Osteocyte (in vitro differentiated cells): ENCODE results near the gene MINK1. TPM values are rescaled to one million over a fixed set of nuclear protein-coding genes. Genes with fewer than 3 reads are reported as not detected.

Experiments used
- DNase-seq: peaks from one replicate; pipeline ENCODE4 v3.0.0; 2021; ENCODE audit warnings: mixed read lengths; ENCODE audit not compliant: unreplicated experiment; ENCODE audit errors: extremely low spot score
- H3K27ac Mint-ChIP-seq: one replicate; pipeline ENCODE4 v1.8.0; 2021; ENCODE audit warnings: mild to moderate bottlenecking, mixed read lengths; ENCODE audit not compliant: unreplicated experiment
- H3K27me3 Mint-ChIP-seq: one replicate; pipeline ENCODE4 v1.8.0; 2021; ENCODE audit warnings: mixed read lengths; ENCODE audit not compliant: unreplicated experiment
- H3K36me3 Mint-ChIP-seq: one replicate; pipeline ENCODE4 v1.8.0; 2021; ENCODE audit warnings: mixed read lengths; ENCODE audit not compliant: unreplicated experiment
- H3K4me1 Mint-ChIP-seq: one replicate; pipeline ENCODE4 v1.8.0; 2021; ENCODE audit warnings: mixed read lengths; ENCODE audit not compliant: unreplicated experiment
- H3K4me3 Mint-ChIP-seq: one replicate; pipeline ENCODE4 v1.8.0; 2021; ENCODE audit warnings: mild to moderate bottlenecking, moderate library complexity, mixed read lengths; ENCODE audit not compliant: unreplicated experiment
- H3K9me3 Mint-ChIP-seq: one replicate; pipeline ENCODE4 v1.8.0; 2021; ENCODE audit warnings: mixed read lengths; ENCODE audit not compliant: unreplicated experiment
- CTCF ChIP-seq: fragments of 200-600 bp; sonication (generic); IDR thresholded peaks from 2 replicates; pipeline ENCODE4 v1.5.0; 2021; ENCODE audit warnings: antibody characterized with exemption, mild to moderate bottlenecking, moderate library complexity
- total RNA-seq: library from RNA; stranded (reverse); gene quantifications from 2 replicates; pipeline ENCODE4 v1.2.1, GENCODE V29; 2021

The MINK1 gene
- total RNA-seq, 1 donor from 2014 or later = 93.3 TPM

- H3K4me3 Mint-ChIP-seq = no peak overlapping the region
- no peaks in the 10 kb centered on the region for H3K27me3 Mint-ChIP-seq
- no peak for DNase-seq
- TF ChIP-seq CTCF = no peak
- no peak overlapping the region for H3K27ac Mint-ChIP-seq
- H3K4me1 Mint-ChIP-seq = peaks cover 21% of the 10 kb centered on the region
- peaks cover 16% of the 10 kb centered on the region for H3K36me3 Mint-ChIP-seq
- H3K9me3 Mint-ChIP-seq = no peaks in the 10 kb centered on the region
Observed at GRCh38 chr17:4810696-4811290, 22.3 kb upstream of the MINK1 start.

GRCh38 chr17:4811471-4811870 is 21.7 kb upstream of the MINK1 start:
- no peak for DNase-seq

GRCh38 chr17:4812690-4813089 is 20.4 kb upstream of the MINK1 start:
- Mint-ChIP-seq H3K4me1 (peaks cover 13% of the 10 kb centered on the region), H3K27ac (no peak overlapping the region), H3K27me3 (no peaks in the 10 kb centered on the region)

More at GRCh38 chr17:4811471-4811870, 21.7 kb upstream of the MINK1 start:
- Mint-ChIP-seq H3K27me3 (no peaks in the 10 kb centered on the region), H3K36me3 (peaks cover 19% of the 10 kb centered on the region), H3K4me1 (peaks cover 15% of the 10 kb centered on the region), H3K27ac (no peak overlapping the region), H3K4me3 (no peak overlapping the region), H3K9me3 (no peaks in the 10 kb centered on the region)
- no peak for TF ChIP-seq CTCF

GRCh38 chr17:4815043-4815675 is 18.0 kb upstream of the MINK1 start:
- DNase-seq = no peak
- Mint-ChIP-seq H3K9me3 (no peaks in the 10 kb centered on the region), H3K4me3 (no peak overlapping the region), H3K4me1 (no peaks in the 10 kb centered on the region), H3K36me3 (peaks cover 18% of the 10 kb centered on the region), H3K27ac (no peak overlapping the region), H3K27me3 (no peaks in the 10 kb centered on the region)
- TF ChIP-seq CTCF = peak; percentile 27

More at GRCh38 chr17:4812690-4813089, 20.4 kb upstream of the MINK1 start:
- Mint-ChIP-seq H3K4me3 (no peak overlapping the region), H3K9me3 (no peaks in the 10 kb centered on the region), H3K36me3 (peaks cover 20% of the 10 kb centered on the region)
- no peak for TF ChIP-seq CTCF
- no peak for DNase-seq

GRCh38 chr17:4816826-4817225 is 16.3 kb upstream of the MINK1 start:
- Mint-ChIP-seq H3K4me1 (no peaks in the 10 kb centered on the region), H3K9me3 (no peaks in the 10 kb centered on the region), H3K36me3 (peaks cover 9% of the 10 kb centered on the region), H3K27me3 (no peaks in the 10 kb centered on the region), H3K4me3 (no peak overlapping the region), H3K27ac (no peak overlapping the region)
- no peak for TF ChIP-seq CTCF
- DNase-seq = no peak
